ENCODE data around the gene ZNF573. TPM values are rescaled to one million over a fixed set of nuclear protein-coding genes. Genes with fewer than 3 reads are reported as not detected.

Gene ZNF573
- total and polyA plus RNA-seq, 2 of the 13 experiments (the other 11 are each of a cell fraction or from before 2014, with no cell fraction given), result 3.1 to 9.3 TPM

DNA sequence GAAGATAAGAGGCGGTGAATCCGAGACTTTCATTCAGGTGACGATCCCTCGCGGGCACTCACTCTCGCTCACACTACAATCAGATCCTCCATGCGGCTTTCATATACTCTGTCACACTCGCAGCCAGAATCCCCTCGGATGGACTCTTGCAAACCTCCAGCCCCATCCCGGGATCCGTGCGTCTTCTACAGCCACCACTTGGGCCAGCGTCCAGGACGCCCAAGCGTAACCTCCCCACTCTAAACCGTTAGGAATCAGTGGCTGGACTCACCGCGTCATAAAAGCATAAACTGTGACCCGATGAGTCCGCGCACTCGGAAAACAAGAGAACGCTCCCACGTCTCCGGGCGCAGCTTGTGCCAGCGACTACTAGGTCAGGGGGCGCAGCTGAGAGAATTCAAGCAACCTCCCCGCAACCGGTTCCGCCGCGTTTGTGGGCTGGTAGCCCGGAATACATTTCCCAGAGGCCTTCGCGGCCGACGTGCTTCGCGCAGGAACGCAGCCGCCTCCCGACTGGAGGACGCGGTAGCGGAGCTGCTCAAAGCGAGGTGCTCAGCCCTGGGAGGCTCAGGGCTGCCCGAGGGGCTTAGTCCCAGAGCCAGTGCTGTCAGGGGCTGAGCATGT, 87.4 kb downstream of the ZNF573 start (continued):
- TF ChIP-seq, protein P1, sequence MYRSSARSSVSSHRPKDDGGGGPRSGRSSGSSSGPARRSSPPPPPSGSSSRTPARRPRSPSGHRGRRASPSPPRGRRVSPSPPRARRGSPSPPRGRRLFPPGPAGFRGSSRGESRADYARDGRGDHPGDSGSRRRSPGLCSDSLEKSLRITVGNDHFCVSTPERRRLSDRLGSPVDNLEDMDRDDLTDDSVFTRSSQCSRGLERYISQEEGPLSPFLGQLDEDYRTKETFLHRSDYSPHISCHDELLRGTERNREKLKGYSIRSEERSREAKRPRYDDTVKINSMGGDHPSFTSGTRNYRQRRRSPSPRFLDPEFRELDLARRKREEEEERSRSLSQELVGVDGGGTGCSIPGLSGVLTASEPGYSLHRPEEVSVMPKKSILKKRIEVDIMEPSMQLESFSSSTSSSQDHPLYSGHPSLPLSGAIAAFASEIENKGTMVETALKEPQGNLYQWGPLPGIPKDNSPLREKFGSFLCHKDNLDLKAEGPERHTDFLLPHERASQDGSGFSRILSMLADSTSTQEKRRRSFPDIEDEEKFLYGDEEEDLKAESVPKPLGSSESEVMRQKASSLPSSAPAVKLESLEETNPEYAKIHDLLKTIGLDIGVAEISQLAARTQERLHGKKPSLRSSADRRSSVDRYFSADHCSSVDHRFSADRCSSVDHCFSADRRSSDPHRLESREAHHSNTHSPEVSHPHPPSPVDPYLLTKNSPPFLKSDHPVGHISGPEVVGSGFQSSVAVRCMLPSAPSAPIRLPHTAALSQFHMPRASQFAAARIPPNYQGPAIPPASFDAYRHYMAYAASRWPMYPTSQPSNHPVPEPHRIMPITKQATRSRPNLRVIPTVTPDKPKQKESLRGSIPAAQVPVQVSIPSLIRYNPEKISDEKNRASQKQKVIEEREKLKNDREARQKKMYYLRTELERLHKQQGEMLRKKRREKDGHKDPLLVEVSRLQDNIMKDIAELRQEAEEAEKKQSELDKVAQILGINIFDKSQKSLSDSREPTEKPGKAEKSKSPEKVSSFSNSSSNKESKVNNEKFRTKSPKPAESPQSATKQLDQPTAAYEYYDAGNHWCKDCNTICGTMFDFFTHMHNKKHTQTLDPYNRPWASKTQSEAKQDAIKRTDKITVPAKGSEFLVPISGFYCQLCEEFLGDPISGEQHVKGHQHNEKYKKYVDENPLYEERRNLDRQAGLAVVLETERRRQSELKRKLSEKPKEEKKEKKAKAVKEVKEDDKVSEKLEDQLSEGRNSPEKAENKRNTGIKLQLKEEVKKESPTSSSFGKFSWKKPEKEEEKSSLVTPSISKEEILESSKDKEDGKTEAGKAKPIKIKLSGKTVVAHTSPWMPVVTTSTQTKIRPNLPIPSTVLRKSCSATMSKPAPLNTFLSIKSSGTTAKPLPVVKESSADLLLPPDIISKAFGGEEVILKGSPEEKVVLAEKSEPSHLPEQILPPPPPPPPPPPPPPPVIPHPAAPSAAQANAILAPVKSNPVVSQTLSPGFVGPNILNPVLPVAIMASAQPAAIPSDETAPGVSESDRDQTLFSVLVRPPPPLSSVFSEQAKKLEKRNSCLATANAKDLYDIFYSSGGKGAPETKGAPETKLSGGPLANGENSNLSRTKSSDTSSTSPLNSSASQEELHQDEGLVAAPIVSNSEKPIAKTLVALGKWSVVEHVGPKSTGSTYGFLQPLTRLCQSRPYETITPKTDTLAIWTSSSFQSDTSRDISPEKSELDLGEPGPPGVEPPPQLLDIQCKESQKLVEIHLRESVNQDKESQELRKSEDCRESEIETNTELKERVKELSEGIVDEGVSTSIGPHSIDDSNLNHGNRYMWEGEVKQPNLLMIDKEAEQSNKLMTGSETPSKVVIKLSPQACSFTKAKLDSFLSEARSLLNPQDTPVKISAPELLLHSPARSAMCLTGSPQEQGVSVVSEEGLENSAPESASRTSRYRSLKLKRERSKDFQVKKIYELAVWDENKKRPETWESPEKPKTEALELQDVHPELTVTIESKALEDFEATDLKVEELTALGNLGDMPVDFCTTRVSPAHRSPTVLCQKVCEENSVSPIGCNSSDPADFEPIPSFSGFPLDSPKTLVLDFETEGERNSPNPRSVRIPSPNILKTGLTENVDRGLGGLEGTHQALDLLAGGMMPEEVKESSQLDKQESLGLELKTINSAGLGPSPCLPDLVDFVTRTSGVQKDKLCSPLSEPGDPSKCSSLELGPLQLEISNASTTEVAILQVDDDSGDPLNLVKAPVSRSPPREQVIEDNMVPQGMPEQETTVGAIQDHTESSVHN (CRISPR knock-in tag; IDR thresholded peaks at IDR 0.05), result no peak
- TF ChIP-seq, protein P2, sequence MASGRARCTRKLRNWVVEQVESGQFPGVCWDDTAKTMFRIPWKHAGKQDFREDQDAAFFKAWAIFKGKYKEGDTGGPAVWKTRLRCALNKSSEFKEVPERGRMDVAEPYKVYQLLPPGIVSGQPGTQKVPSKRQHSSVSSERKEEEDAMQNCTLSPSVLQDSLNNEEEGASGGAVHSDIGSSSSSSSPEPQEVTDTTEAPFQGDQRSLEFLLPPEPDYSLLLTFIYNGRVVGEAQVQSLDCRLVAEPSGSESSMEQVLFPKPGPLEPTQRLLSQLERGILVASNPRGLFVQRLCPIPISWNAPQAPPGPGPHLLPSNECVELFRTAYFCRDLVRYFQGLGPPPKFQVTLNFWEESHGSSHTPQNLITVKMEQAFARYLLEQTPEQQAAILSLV (CRISPR knock-in tag; IDR thresholded peaks at IDR 0.05; ENCODE audit: borderline replicate concordance), result peak; percentile 66; the same call in 1 of the 2 replicates
- TF ChIP-seq NFKBIZ (CRISPR knock-in tag; IDR thresholded peaks at IDR 0.05) (peak; percentile 85), ZBTB1 (CRISPR knock-in tag; IDR thresholded peaks at IDR 0.05; ENCODE audit: borderline replicate concordance) (no peak), BRF2 (CRISPR knock-in tag; IDR thresholded peaks at IDR 0.05) (no peak), BRCA1 (CRISPR knock-in tag; IDR thresholded peaks at IDR 0.05) (no peak), ZNF441 (CRISPR knock-in tag; IDR thresholded peaks at IDR 0.05; ENCODE audit: borderline replicate concordance) (0 out of 2 replicates have a peak, but pooled peaks have one; percentile 29), ZNF3 (CRISPR knock-in tag; IDR thresholded peaks at IDR 0.05) (no peak), MZF1 (CRISPR knock-in tag; IDR thresholded peaks at IDR 0.05; ENCODE audit: borderline replicate concordance) (no peak), ZNF781 (CRISPR knock-in tag; IDR thresholded peaks at IDR 0.05; ENCODE audit: borderline replicate concordance, not compliant biosample characterization) (no peak), ZNF143 (CRISPR knock-in tag; IDR thresholded peaks at IDR 0.05) (peak; percentile 95), AGO1 (IDR thresholded peaks at IDR 0.05; ENCODE audit: low read depth, low read length, poor library complexity, severe bottlenecking) (no peak), GPN1 (CRISPR knock-in tag; IDR thresholded peaks at IDR 0.05; ENCODE audit: borderline replicate concordance) (no peak), ZNF264 (CRISPR knock-in tag; IDR thresholded peaks at IDR 0.05) (peak; percentile 64; the same call in 1 of the 2 replicates), ZBTB37 (CRISPR knock-in tag; IDR thresholded peaks at IDR 0.05) (no peak)
- TF ChIP-seq, protein P3, sequence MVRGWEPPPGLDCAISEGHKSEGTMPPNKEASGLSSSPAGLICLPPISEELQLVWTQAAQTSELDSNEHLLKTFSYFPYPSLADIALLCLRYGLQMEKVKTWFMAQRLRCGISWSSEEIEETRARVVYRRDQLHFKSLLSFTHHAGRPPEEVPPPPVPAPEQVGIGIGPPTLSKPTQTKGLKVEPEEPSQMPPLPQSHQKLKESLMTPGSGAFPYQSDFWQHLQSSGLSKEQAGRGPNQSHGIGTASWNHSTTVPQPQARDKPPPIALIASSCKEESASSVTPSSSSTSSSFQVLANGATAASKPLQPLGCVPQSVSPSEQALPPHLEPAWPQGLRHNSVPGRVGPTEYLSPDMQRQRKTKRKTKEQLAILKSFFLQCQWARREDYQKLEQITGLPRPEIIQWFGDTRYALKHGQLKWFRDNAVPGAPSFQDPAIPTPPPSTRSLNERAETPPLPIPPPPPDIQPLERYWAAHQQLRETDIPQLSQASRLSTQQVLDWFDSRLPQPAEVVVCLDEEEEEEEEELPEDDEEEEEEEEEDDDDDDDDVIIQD (CRISPR knock-in tag; IDR thresholded peaks at IDR 0.05; ENCODE audit: low read depth), result peak; percentile 14; the same call in 1 of the 2 replicates

Data from HepG2 (cell line).